PFSK-1 (cell line): ENCODE results near the gene HOXA3.

ENCODE experiments used
- FOXP2 ChIP-seq: optimal IDR thresholded peaks from 2 replicates; pipeline ENCODE3; 2011; ENCODE audit warnings: borderline replicate concordance, control low read depth, inconsistent platforms; ENCODE audit not compliant: insufficient read depth; ENCODE audit errors: extremely low read length, extremely low read depth
- POLR2AphosphoS5 ChIP-seq: IDR thresholded peaks from 2 replicates; pipeline ENCODE4 v1.6.1; 2012; ENCODE audit warnings: low read depth, mild to moderate bottlenecking, control low read depth, low read length, moderate library complexity
- REST ChIP-seq, 2 experiments: IDR thresholded peaks; 2 replicates each; pipeline versions ENCODE4 v1.6.1 to v1.8.0; 2011 to 2012; ENCODE audit warnings: low read depth in 2 of 2, low read length in 2 of 2, control low read depth in 1 of 2, inconsistent platforms in 1 of 2, mild to moderate bottlenecking in 1 of 2, moderate library complexity in 1 of 2; ENCODE audit not compliant: insufficient read depth in 1 of 2
- SIN3A ChIP-seq: IDR thresholded peaks from 2 replicates; pipeline ENCODE4 v1.6.1; 2012; ENCODE audit warnings: mild to moderate bottlenecking, low read length, moderate library complexity, borderline replicate concordance; ENCODE audit not compliant: insufficient read depth
- TAF1 ChIP-seq: IDR thresholded peaks from 2 replicates; pipeline ENCODE4 v1.6.1; 2012; ENCODE audit warnings: low read length, control low read depth, borderline replicate concordance; ENCODE audit not compliant: insufficient read depth

The HOXA3 gene

GRCh38 chr7:27172823-27173510 is 20.6 kb upstream of the HOXA3 start:
- no peak for TF ChIP-seq REST (IDR thresholded peaks at IDR 0.05; ENCODE audit: insufficient read depth in 1 of 2, low read depth in 2 of 2, low read length in 2 of 2)
- TF ChIP-seq POLR2AphosphoS5 = no peak
- TF ChIP-seq FOXP2 = no peak
- TF ChIP-seq TAF1 = no peak
- no peak for TF ChIP-seq SIN3A

GRCh38 chr7:27172315-27172774 is 20.0 kb upstream of the HOXA3 start:
- TF ChIP-seq TAF1 = no peak
- TF ChIP-seq FOXP2 = no peak
- TF ChIP-seq POLR2AphosphoS5 = no peak
- TF ChIP-seq REST (IDR thresholded peaks at IDR 0.05; ENCODE audit: insufficient read depth in 1 of 2, low read depth in 2 of 2, low read length in 2 of 2) = no peak
- no peak for TF ChIP-seq SIN3A

- TF ChIP-seq SIN3A (no peak), POLR2AphosphoS5 (no peak), TAF1 (no peak), FOXP2 (no peak), REST (IDR thresholded peaks at IDR 0.05; ENCODE audit: insufficient read depth in 1 of 2, low read depth in 2 of 2, low read length in 2 of 2) (no peak)
Measured at GRCh38 chr7:27171637-27172314, 19.4 kb upstream of the HOXA3 start.

- TF ChIP-seq POLR2AphosphoS5 = no peak
- no peak for TF ChIP-seq REST (IDR thresholded peaks at IDR 0.05; ENCODE audit: insufficient read depth in 1 of 2, low read depth in 2 of 2, low read length in 2 of 2)
- TF ChIP-seq FOXP2 = no peak
- no peak for TF ChIP-seq SIN3A
- no peak for TF ChIP-seq TAF1
Measured at GRCh38 chr7:27171325-27171636, 18.9 kb upstream of the HOXA3 start.
